A549 (cell line): ENCODE measurements around the gene CFAP77.

Experiments used
- CHD2 ChIP-seq: fragments of 150-350 bp; IDR thresholded peaks from 2 replicates; pipeline ENCODE4 v1.6.1; 2014; ENCODE audit warnings: low read length; ENCODE audit not compliant: partially characterized antibody
- CTCF ChIP-seq: fragments of >200 bp; sonication (Bioruptor Twin); formaldehyde crosslinking; IDR thresholded peaks from 3 replicates; pipeline ENCODE4 v1.5.1; 2016
- EP300 ChIP-seq, 2 experiments: fragments of >200 bp; sonication (Bioruptor Twin); formaldehyde crosslinking; IDR thresholded peaks; 2 replicates in 1 of 2; 3 replicates in 1 of 2; pipeline ENCODE4 v1.6.1; 2016 to 2017
- HMGXB4 ChIP-seq: fragments of 250-450 bp; sonication (Bioruptor Pico); IDR thresholded peaks from 2 replicates; pipeline ENCODE4 v1.5.0; 2021; ENCODE audit warnings: mild to moderate bottlenecking, moderate library complexity, borderline replicate concordance
- HOXB5 ChIP-seq: fragments of 250-450 bp; sonication (Bioruptor Pico); IDR thresholded peaks from 2 replicates; pipeline ENCODE4 v1.5.0; 2020; ENCODE audit warnings: mild to moderate bottlenecking, moderate library complexity
- KDM1A ChIP-seq: fragments of 200-600 bp; sonication (generic); IDR thresholded peaks from 2 replicates; pipeline ENCODE4 v1.6.1; 2016; ENCODE audit warnings: low read depth, mild to moderate bottlenecking
- KDM5A ChIP-seq: fragments of 200-600 bp; sonication (generic); IDR thresholded peaks from 2 replicates; pipeline ENCODE4 v1.6.1; 2016; ENCODE audit warnings: antibody characterized with exemption, mild to moderate bottlenecking
- MAX ChIP-seq: IDR thresholded peaks from 2 replicates; pipeline ENCODE4 v1.6.1; 2012
- MAZ ChIP-seq: fragments of 150-350 bp; IDR thresholded peaks from 2 replicates; pipeline ENCODE4 v1.6.1; 2014; ENCODE audit warnings: antibody characterized with exemption, low read depth, low read length, borderline replicate concordance
- PBX3 ChIP-seq: IDR thresholded peaks from 2 replicates; pipeline ENCODE4 v1.6.1; 2012
- POLR2A ChIP-seq: IDR thresholded peaks from 2 replicates; pipeline ENCODE4 v1.6.1; 2012; ENCODE audit warnings: mild to moderate bottlenecking, low read length
- USF2 ChIP-seq: fragments of 450-650 bp; IDR thresholded peaks from 2 replicates; pipeline ENCODE4 v1.6.1; 2014; ENCODE audit warnings: antibody characterized with exemption

GRCh38 chr9:132497731-132498130 lies 87.7 kb downstream of the CFAP77 start:
- TF ChIP-seq USF2 (no peak), CTCF (no peak), MAZ (no peak), MAX (no peak), EP300 (IDR thresholded peaks at IDR 0.05) (no peak), CHD2 (no peak), PBX3 (no peak), HOXB5 (CRISPR knock-in tag) (no peak), KDM1A (no peak), KDM5A (no peak), HMGXB4 (CRISPR knock-in tag) (no peak), POLR2A (no peak)
